Astrocyte (in vitro differentiated cells and primary cell): ENCODE data around the gene CCK. TPM values are rescaled to one million over a fixed set of nuclear protein-coding genes. Genes with fewer than 3 reads are reported as not detected.
A peak's percentile ranks its signal among the peaks of the same experiment; 100 is the strongest.

Experiments
- DNase-seq: peaks from one replicate; pipeline ENCODE4 v3.0.0-alpha.2; 2010; ENCODE audit warnings: low read depth
- FAIRE-seq: peaks from 2 replicates; lab custom pipeline; 2011; peaks lifted over from hg19 to GRCh38; lab: Jason Lieb, UNC
- H2AFZ ChIP-seq: 2 replicates; pipeline ENCODE4 v1.6.0; 2012; ENCODE audit warnings: low read depth, low read length, inconsistent platforms
- H3K27ac ChIP-seq: 2 replicates; pipeline ENCODE4 v1.5.1; 2011; ENCODE audit warnings: low read depth, low read length, inconsistent platforms
- H3K27me3 ChIP-seq: 2 replicates; pipeline ENCODE4 v1.6.0; 2011; ENCODE audit warnings: low read length, inconsistent platforms; ENCODE audit not compliant: insufficient read depth
- H3K36me3 ChIP-seq: 2 replicates; pipeline ENCODE4 v1.5.1; 2011; ENCODE audit warnings: low read length, inconsistent platforms; ENCODE audit not compliant: insufficient read depth
- H3K4me1 ChIP-seq: 2 replicates; pipeline ENCODE4 v1.5.1; 2011; ENCODE audit warnings: low read length, inconsistent platforms; ENCODE audit not compliant: insufficient read depth
- H3K4me2 ChIP-seq: 2 replicates; pipeline ENCODE4 v1.6.0; 2012; ENCODE audit warnings: low read length, inconsistent platforms
- H3K4me3 ChIP-seq: 2 replicates; pipeline ENCODE4 v1.5.1; 2011; ENCODE audit warnings: low read depth, mild to moderate bottlenecking, low read length, inconsistent platforms; ENCODE audit not compliant: insufficient read depth
- H3K79me2 ChIP-seq: 2 replicates; pipeline ENCODE4 v1.6.0; 2012; ENCODE audit warnings: mild to moderate bottlenecking, low read length, inconsistent platforms; ENCODE audit not compliant: insufficient read depth
- H3K9ac ChIP-seq: 2 replicates; pipeline ENCODE4 v1.6.0; 2012; ENCODE audit warnings: mild to moderate bottlenecking, low read length, inconsistent platforms
- H3K9me3 ChIP-seq: 2 replicates; pipeline ENCODE4 v1.5.1; 2012; ENCODE audit warnings: low read depth, mild to moderate bottlenecking, low read length, inconsistent platforms; ENCODE audit not compliant: insufficient read depth
- H4K20me1 ChIP-seq: 2 replicates; pipeline ENCODE4 v1.6.0; 2012; ENCODE audit warnings: low read length, inconsistent platforms; ENCODE audit not compliant: insufficient read depth
- H3K27ac Mint-ChIP-seq: one replicate; pipeline ENCODE4 v1.8.0; 2021; ENCODE audit warnings: mild to moderate bottlenecking, mixed read lengths; ENCODE audit not compliant: unreplicated experiment
- H3K27me3 Mint-ChIP-seq: one replicate; pipeline ENCODE4 v1.8.0; 2021; ENCODE audit warnings: low read depth, mixed read lengths; ENCODE audit not compliant: unreplicated experiment
- H3K36me3 Mint-ChIP-seq: one replicate; pipeline ENCODE4 v1.8.0; 2021; ENCODE audit warnings: low read depth, mixed read lengths; ENCODE audit not compliant: unreplicated experiment
- H3K4me1 Mint-ChIP-seq: one replicate; pipeline ENCODE4 v1.8.0; 2021; ENCODE audit warnings: low read depth, mixed read lengths; ENCODE audit not compliant: unreplicated experiment
- H3K4me3 Mint-ChIP-seq: one replicate; pipeline ENCODE4 v1.8.0; 2021; ENCODE audit warnings: mild to moderate bottlenecking, moderate library complexity, mixed read lengths; ENCODE audit not compliant: unreplicated experiment
- H3K9me3 Mint-ChIP-seq: one replicate; pipeline ENCODE4 v1.8.0; 2021; ENCODE audit warnings: mild to moderate bottlenecking, mixed read lengths; ENCODE audit not compliant: unreplicated experiment
- EZH2 ChIP-seq: IDR thresholded peaks from 2 replicates; pipeline ENCODE4 v1.6.1; 2012; ENCODE audit warnings: mild to moderate bottlenecking, low read length, inconsistent platforms; ENCODE audit not compliant: insufficient read depth
- total RNA-seq: library from RNA; stranded (reverse); gene quantifications from 2 replicates; pipeline ENCODE4 v1.2.1, GENCODE V29; 2021
- TF ChIP-seq, protein P1 (sequence below): IDR thresholded peaks from 2 replicates; pipeline ENCODE4 v1.5.1; 2011; ENCODE audit warnings: low read depth, mild to moderate bottlenecking, inconsistent platforms, low read length, moderate library complexity; ENCODE audit not compliant: insufficient read depth

Gene CCK
- total RNA-seq, 1 donor from 2014 or later, result not detected

DNA sequence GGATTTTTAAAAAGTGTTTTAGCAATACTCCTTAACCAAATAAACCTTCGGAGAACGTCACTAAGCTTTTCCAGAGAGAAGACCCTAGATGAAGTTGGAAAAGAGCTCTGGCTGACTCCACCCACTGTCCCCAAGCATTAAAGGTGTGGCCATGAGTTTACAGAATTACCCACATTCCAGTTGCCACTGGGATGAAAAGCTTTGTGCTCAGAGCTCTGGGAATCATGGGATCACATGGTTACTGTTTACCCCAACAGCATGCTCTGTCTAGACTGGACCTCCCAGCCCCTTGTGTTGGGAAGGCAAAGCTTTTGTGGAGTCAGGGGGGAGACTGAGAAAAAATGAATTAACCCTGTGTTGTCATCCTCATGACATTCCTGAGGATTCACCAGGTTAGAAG, 55.3 kb downstream of the CCK start:
- no peaks in the 10 kb centered on the region for H3K9me3 ChIP-seq
- peaks cover 7% of the 10 kb centered on the region for H3K9me3 Mint-ChIP-seq
- H3K27me3 Mint-ChIP-seq, result no peaks in the 10 kb centered on the region
- H3K4me3 Mint-ChIP-seq, result no peak overlapping the region
- H3K79me2 ChIP-seq, result no peaks in the 10 kb centered on the region
- H3K4me1 ChIP-seq, result no peaks in the 10 kb centered on the region
- DNase-seq (no peak), FAIRE-seq (no peak)
- no peaks in the 10 kb centered on the region for H3K27me3 ChIP-seq
- peaks cover 38% of the 10 kb centered on the region for H3K4me1 Mint-ChIP-seq
- H3K9ac ChIP-seq, result no peak overlapping the region
- no peak overlapping the region for H3K4me2 ChIP-seq
- H3K27ac Mint-ChIP-seq, result peak overlapping the region; percentile 58
- TF ChIP-seq, protein P1, sequence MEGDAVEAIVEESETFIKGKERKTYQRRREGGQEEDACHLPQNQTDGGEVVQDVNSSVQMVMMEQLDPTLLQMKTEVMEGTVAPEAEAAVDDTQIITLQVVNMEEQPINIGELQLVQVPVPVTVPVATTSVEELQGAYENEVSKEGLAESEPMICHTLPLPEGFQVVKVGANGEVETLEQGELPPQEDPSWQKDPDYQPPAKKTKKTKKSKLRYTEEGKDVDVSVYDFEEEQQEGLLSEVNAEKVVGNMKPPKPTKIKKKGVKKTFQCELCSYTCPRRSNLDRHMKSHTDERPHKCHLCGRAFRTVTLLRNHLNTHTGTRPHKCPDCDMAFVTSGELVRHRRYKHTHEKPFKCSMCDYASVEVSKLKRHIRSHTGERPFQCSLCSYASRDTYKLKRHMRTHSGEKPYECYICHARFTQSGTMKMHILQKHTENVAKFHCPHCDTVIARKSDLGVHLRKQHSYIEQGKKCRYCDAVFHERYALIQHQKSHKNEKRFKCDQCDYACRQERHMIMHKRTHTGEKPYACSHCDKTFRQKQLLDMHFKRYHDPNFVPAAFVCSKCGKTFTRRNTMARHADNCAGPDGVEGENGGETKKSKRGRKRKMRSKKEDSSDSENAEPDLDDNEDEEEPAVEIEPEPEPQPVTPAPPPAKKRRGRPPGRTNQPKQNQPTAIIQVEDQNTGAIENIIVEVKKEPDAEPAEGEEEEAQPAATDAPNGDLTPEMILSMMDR, result no peak
- no peak for TF ChIP-seq EZH2
- H3K36me3 Mint-ChIP-seq, result peaks cover 33% of the 10 kb centered on the region
- peaks cover 3% of the 10 kb centered on the region for H4K20me1 ChIP-seq
- H3K4me3 ChIP-seq, result no peak overlapping the region
- H3K36me3 ChIP-seq, result peaks cover 9% of the 10 kb centered on the region
- H3K27ac ChIP-seq, result no peak overlapping the region
- H2AFZ ChIP-seq, result no peak overlapping the region

DNA sequence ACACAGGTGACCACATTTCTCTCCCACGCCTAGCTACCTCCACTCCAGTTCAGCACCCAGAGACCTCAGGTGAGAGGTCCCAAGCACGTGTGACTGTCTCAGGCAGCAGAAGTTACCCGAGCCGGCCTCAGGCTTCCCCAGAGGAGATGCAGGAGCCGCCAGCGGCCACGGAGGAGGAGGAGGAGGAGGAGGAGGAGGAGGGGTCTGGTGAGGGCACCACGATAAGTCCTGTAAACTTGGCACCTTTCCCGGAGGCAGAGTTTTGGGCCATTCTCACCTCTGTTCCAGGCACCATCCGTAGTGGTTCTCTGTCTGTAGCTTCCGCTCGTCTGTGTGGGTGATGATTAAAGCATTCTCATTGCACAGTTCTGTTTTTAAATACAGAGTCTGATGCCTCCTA, 56.1 kb downstream of the CCK start:
- Histone ChIP-seq H3K36me3 (peaks cover 4% of the 10 kb centered on the region), H3K27me3 (no peaks in the 10 kb centered on the region), H3K4me1 (no peaks in the 10 kb centered on the region), H3K27ac (no peak overlapping the region), H3K79me2 (no peaks in the 10 kb centered on the region), H3K4me2 (no peak overlapping the region), H4K20me1 (peaks cover 3% of the 10 kb centered on the region), H3K4me3 (no peak overlapping the region), H2AFZ (no peak overlapping the region), H3K9ac (no peak overlapping the region), H3K9me3 (no peaks in the 10 kb centered on the region)
- Mint-ChIP-seq H3K4me3 (no peak overlapping the region), H3K36me3 (peaks cover 35% of the 10 kb centered on the region), H3K4me1 (peaks cover 32% of the 10 kb centered on the region), H3K27ac (peak overlapping the region; percentile 66), H3K9me3 (peaks cover 7% of the 10 kb centered on the region), H3K27me3 (no peaks in the 10 kb centered on the region)
- TF ChIP-seq, protein P1, result no peak
- TF ChIP-seq EZH2, result no peak
- no peak for DNase-seq
- no peak for FAIRE-seq

Other genes with a start within 250 kb of the CCK start
- 52.3 and 56.2 TPM in 2 replicates for gene TRAK1, start 174.8 kb downstream of the CCK start, total RNA-seq
- gene LYZL4, start 144.4 kb upstream of the CCK start, total RNA-seq, result not detected in 2 replicates
- gene VIPR1, start 236.5 kb upstream of the CCK start, total RNA-seq, result 0.68 TPM in 1 of 2 replicates, not detected in the other